GM12878 (cell line): ENCODE data around the gene APC2. TPM values are rescaled to one million over a fixed set of nuclear protein-coding genes. Genes with fewer than 3 reads are reported as not detected.

ENCODE experiments used
- ATF2 ChIP-seq: IDR thresholded peaks from 2 replicates; pipeline ENCODE4 v1.6.1; 2012; ENCODE audit warnings: low read length, inconsistent platforms
- ATF3 ChIP-seq: IDR thresholded peaks from 2 replicates; pipeline ENCODE4 v1.6.1; 2011; ENCODE audit warnings: low read depth, mild to moderate bottlenecking, low read length, moderate library complexity, borderline replicate concordance; ENCODE audit errors: extremely low read depth
- BCL11A ChIP-seq: IDR thresholded peaks from 2 replicates; pipeline ENCODE4 v1.6.1; 2011; ENCODE audit warnings: low read depth, low read length
- BMI1 ChIP-seq: fragments of 450-650 bp; IDR thresholded peaks from 2 replicates; pipeline ENCODE4 v1.6.1; 2016; ENCODE audit warnings: mild to moderate bottlenecking, moderate library complexity, borderline replicate concordance
- CBFB ChIP-seq: IDR thresholded peaks from 2 replicates; pipeline ENCODE4 v1.6.1; 2016; ENCODE audit warnings: antibody characterized with exemption, low read depth
- CREM ChIP-seq: IDR thresholded peaks from 2 replicates; pipeline ENCODE4 v1.6.1; 2014; ENCODE audit warnings: antibody characterized with exemption, low read depth
- DPF2 ChIP-seq: fragments of 450-650 bp; IDR thresholded peaks from 2 replicates; pipeline ENCODE4 v1.6.1; 2017; ENCODE audit warnings: mild to moderate bottlenecking
- EP300 ChIP-seq, 2 experiments: fragments of 150-350 bp in 1 of 2; IDR thresholded peaks; 2 replicates each; pipeline ENCODE4 v1.6.1; 2011 to 2012; ENCODE audit warnings: low read depth in 2 of 2, low read length in 2 of 2, borderline replicate concordance in 1 of 2, improper control_type of control experiment in 1 of 2, inconsistent platforms in 1 of 2; ENCODE audit not compliant: control insufficient read depth in 1 of 2
- ESRRA ChIP-seq: IDR thresholded peaks from 2 replicates; pipeline ENCODE4 v1.6.1; 2012; ENCODE audit warnings: mild to moderate bottlenecking, low read length, improper control_type of control experiment
- LARP7 ChIP-seq: fragments of 450-650 bp; IDR thresholded peaks from 2 replicates; pipeline ENCODE4 v1.6.1; 2017; ENCODE audit warnings: mild to moderate bottlenecking
- NR2F1 ChIP-seq: fragments of 450-650 bp; conservative IDR thresholded peaks from 2 replicates; pipeline ENCODE4 v1.6.1; 2017; ENCODE audit warnings: mild to moderate bottlenecking
- PML ChIP-seq: IDR thresholded peaks from 2 replicates; pipeline ENCODE4 v1.6.1; 2012; ENCODE audit warnings: low read length, inconsistent platforms
- POLR2AphosphoS2 ChIP-seq: IDR thresholded peaks from 2 replicates; pipeline ENCODE4 v1.6.1; 2011; ENCODE audit warnings: low read depth, mild to moderate bottlenecking, low read length, improper control_type of control experiment, moderate library complexity
- SIN3A ChIP-seq: IDR thresholded peaks from 2 replicates; pipeline ENCODE4 v1.6.1; 2012; ENCODE audit warnings: low read depth, low read length, improper control_type of control experiment
- SP1 ChIP-seq: IDR thresholded peaks from one replicate; pipeline ENCODE4 v1.6.1; 2011; ENCODE audit warnings: low read depth, low read length
- STAT1 ChIP-seq: fragments of 450-650 bp; conservative IDR thresholded peaks from 2 replicates; pipeline ENCODE4 v1.6.1; 2014; ENCODE audit warnings: antibody characterized with exemption, mild to moderate bottlenecking
- SUZ12 ChIP-seq: fragments of 200-600 bp; sonication (generic); IDR thresholded peaks from one replicate; pipeline ENCODE4 v1.6.1; 2018; ENCODE audit warnings: antibody characterized with exemption, mild to moderate bottlenecking; ENCODE audit not compliant: unreplicated experiment
- TAF1 ChIP-seq: IDR thresholded peaks from 2 replicates; pipeline ENCODE4 v1.6.1; 2011; ENCODE audit warnings: mild to moderate bottlenecking, low read depth, low read length, borderline replicate concordance
- ZBTB11 ChIP-seq: fragments of 450-650 bp; formaldehyde crosslinking; IDR thresholded peaks from 2 replicates; pipeline ENCODE4 v1.5.0; 2022; ENCODE audit warnings: mild to moderate bottlenecking, missing genetic modification characterization
- ZNF217 ChIP-seq: fragments of 450-650 bp; IDR thresholded peaks from 2 replicates; pipeline ENCODE4 v1.6.1; 2017; ENCODE audit warnings: antibody characterized with exemption, mild to moderate bottlenecking
- ZNF687 ChIP-seq: fragments of 450-650 bp; IDR thresholded peaks from 2 replicates; pipeline ENCODE4 v1.6.1; 2017; ENCODE audit warnings: mild to moderate bottlenecking, moderate library complexity
- ZZZ3 ChIP-seq: IDR thresholded peaks from 2 replicates; pipeline ENCODE4 v1.6.1; 2011; ENCODE audit warnings: low read depth; ENCODE audit not compliant: control insufficient read depth, insufficient read length
- polyA plus RNA-seq, 11 experiments: library from polyadenylated mRNA; depleted of rRNA in 4 of 11; unstranded in 6 of 11; stranded (reverse) in 5 of 11; fragments of >200 nt; fragmentation: Nextera tagmentation in 4 of 11; fragmentation: Illumina TruSeq in 1 of 11; extraction: Ambion mirVana in 4 of 11; extraction: Trizol in 1 of 11; gene quantifications; 1 replicate in 1 of 11; 2 replicates in 10 of 11; pipeline versions ENCODE4 v1.2.1 to v1.2.3, GENCODE V29; 2011 to 2016; ENCODE audit warnings: inconsistent platforms in 2 of 11, missing spikeins in 2 of 11, low read depth in 1 of 11
- total RNA-seq, 4 experiments: library from RNA; depleted of rRNA in 3 of 4; stranded (reverse); fragments of >200 nt in 3 of 4; fragmentation: Illumina TruSeq in 1 of 4; extraction: Trizol in 1 of 4; gene quantifications; 2 replicates each; pipeline versions ENCODE4 v1.2.1 to v1.2.3, GENCODE V29; 2013 to 2021

APC2 gene
- total and polyA plus RNA-seq, 10 of the 15 experiments (the other 5 are each of a cell fraction or from before 2014, with no cell fraction given) = under 0.01 to 0.73 (median 0.04) TPM; not detected in 5

GRCh38 chr19:1406774-1407527, 43.0 kb upstream of the APC2 start (continued):
- TF ChIP-seq POLR2AphosphoS2 (no peak), SUZ12 (no peak), SIN3A (no peak), ATF2 (no peak), ZBTB11 (no peak), DPF2 (peak; percentile 77), EP300 (IDR thresholded peaks at IDR 0.05; ENCODE audit: borderline replicate concordance in 1 of 2, control insufficient read depth in 1 of 2, low read depth in 2 of 2, low read length in 2 of 2) (no peak), ZNF217 (peak; percentile 68; the same call in 1 of the 2 replicates), BCL11A (no peak), TAF1 (0 out of 2 replicates have a peak, but pooled peaks have one; percentile 35), ESRRA (no peak), BMI1 (no peak), ATF3 (0 out of 2 replicates have a peak, but pooled peaks have one; percentile 36), SP1 (peak; percentile 81), ZNF687 (peak; percentile 50), PML (no peak), ZZZ3 (no peak), CREM (peak; percentile 50; the same call in 1 of the 2 replicates), LARP7 (peak; percentile 61; the same call in 1 of the 2 replicates), CBFB (0 out of 2 replicates have a peak, but pooled peaks have one; percentile 25), NR2F1 (no peak; the same call in 1 of the 2 replicates), STAT1 (no peak)
